ENCODE results near the gene DPYSL5.

GRCh38 chr2:26946841-26947784 lies 99.2 kb downstream of the DPYSL5 start:
- TF ChIP-seq REST (IDR thresholded peaks at IDR 0.05) (no peak), CTCF (IDR thresholded peaks at IDR 0.05) (no peak)

Data from A549 (cell line).